GM19463 (cell line): ENCODE results near the gene RBM3.
A peak's percentile ranks its signal among the peaks of the same experiment; 100 is the strongest.
"Not testable (repeated sequence)": the region's sequence is repeated elsewhere in the genome, so short reads cannot be mapped to it uniquely, and the experiment has no call there.

Experiments used
- ATAC-seq: cut with Tn5 transposase; IDR thresholded peaks from one replicate; pipeline ENCODE4 v1.9.1; 2021; ENCODE audit warnings: mild to moderate bottlenecking, moderate library complexity; ENCODE audit not compliant: unreplicated experiment

Gene RBM3

DNA sequence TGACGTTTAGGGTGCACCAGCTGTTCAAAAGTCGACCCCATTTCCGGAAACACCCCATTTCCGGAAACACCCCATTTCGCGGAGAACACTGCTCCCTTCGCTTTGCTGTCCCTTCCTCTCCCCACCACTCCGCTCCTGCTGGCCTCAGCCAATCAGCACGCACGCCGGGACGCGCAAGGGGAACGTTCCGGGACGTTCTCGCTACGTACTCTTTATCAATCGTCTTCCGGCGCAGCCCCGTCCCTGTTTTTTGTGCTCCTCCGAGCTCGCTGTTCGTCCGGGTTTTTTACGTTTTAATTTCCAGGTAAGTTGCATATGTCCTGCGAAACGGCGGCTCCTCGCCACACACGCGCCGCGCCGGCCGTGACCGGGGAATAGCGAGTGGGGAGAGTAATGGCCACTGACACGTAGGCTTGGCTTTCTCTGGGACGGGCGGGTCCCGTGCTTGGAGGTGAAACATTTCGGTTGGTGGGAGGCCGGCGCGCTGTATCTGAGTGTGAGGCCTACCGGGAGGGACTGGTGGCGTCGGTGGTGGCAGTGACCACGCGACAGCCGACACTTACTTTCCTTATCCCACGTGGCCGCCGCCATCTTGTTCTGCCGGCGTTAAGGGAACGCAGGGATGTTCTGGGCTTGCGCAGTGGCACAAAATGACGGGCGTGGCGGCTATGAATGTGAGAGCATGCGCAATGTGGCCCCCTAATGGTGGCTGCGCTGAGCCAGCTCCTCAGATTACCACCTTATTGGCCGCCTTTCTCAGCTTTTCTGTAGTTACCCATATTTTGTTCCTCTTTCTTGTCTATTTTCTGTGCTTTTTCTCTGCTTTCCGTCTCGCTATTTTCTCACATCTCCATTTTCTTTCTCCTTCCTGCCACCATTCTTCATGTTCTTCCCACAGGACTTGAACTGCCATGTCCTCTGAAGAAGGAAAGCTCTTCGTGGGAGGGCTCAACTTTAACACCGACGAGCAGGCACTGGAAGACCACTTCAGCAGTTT lies at the start of gene RBM3:
RBM3 (plus strand) TSS at position 215 of the 997 bp plus-strand sequence; CDS start at position 912, 697 bp downstream.
- ATAC-seq: peak; percentile 82

DNA sequence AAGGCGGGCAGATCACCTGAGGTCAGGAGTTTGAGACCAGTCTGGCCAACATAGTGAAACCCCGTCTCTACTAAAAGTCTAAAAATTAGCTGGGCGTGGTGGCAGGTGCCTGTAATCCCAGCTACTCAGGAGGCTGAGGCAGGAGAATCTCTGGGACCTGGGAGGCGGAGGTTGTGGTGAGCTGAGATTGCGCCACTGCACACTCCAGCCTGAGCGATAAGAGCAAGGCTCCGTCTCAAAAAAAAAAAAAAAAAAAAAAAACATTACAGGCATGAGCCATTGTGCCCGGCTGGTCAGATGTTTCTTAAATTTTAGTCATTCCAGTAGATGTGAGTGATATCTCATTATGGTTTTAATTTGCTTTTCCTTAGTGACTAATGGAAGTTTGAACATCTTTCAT lies 48.4 kb upstream of the RBM3 start:
- not testable (repeated sequence) for ATAC-seq

DNA sequence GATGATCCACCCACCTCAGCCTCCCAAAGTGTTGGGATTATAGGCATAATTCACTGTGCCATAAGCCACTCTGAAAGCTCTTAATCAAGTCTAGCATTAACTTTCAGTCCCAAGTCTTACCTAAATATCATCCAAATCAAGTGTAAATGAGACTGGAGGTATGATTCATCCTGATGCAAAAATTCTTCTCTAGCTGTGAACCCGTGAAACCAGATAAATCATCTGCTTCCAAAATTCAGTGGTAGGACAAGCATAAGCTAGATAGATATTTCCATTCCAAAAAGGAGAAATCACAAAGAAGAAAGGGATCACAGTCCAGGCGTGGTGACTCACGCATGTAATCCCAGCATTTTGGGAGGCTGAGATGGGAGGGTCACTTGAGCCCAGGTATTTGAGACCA lies 43.5 kb upstream of the RBM3 start:
- no peak for ATAC-seq

DNA sequence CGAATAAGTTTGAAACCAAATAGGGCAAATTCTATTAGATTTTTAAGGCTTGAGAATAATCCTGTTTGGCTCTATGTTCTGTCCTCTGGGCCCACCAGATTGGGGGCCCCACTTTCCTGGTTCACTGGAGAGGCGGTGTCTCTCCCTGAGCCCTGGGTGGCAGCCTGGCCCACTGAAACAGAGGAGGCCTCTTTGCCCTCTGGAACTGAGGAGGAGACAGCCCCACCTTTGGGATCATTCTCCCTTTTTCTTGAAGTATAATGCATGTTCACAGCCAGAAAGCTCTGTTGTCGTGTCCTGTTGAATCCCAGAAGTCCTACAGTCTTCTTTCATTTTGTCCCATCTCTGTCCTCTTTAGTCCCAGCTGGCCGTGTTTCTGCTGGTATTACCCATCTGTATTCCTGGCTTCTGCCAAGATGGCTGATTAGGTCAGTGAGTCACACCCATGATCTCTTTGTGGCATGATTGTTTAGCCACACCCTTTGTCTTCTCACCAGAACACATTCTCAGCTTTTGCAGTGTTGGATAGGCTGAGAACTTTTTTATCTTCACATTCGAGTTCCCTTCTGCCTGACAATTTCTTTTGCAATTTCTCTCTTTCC lies 42.8 kb upstream of the RBM3 start:
- no peak for ATAC-seq

DNA sequence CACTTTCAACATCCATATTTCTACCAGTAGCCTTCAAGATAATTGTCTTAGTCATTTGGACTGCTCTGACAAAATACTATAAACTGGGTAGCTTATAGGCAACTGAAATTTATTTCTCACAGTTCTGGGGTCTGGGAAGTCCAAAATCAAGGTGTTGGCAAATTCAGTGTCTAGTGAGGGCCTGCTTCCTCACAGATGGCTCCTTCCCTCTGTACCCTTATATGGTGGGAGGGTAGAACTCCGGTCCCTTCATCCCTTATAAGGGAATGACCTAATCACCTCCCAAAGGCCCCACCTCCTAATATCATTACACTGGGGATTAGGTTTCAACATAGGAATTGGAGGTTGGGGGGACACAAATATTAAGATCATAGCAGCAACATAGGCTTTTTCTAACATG lies 42.1 kb upstream of the RBM3 start:
- ATAC-seq: no peak

DNA sequence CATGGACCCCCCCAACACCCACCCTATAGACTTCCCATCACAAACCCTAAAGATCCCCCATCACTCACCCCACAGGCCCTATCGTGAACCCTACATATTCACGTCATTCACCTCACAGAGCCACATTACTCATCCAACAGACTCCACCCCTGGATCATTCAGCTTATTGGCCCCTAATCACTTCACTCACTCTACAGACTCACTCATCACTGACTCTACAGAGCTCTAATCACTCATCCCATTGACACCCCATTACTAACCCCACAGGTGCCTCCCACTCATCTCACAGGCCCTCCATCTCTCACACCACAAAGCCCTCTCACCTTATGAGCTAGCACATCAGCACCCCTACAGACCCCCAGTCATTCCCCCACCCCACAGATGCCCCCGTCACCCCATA lies 41.1 kb upstream of the RBM3 start:
- ATAC-seq: no peak

DNA sequence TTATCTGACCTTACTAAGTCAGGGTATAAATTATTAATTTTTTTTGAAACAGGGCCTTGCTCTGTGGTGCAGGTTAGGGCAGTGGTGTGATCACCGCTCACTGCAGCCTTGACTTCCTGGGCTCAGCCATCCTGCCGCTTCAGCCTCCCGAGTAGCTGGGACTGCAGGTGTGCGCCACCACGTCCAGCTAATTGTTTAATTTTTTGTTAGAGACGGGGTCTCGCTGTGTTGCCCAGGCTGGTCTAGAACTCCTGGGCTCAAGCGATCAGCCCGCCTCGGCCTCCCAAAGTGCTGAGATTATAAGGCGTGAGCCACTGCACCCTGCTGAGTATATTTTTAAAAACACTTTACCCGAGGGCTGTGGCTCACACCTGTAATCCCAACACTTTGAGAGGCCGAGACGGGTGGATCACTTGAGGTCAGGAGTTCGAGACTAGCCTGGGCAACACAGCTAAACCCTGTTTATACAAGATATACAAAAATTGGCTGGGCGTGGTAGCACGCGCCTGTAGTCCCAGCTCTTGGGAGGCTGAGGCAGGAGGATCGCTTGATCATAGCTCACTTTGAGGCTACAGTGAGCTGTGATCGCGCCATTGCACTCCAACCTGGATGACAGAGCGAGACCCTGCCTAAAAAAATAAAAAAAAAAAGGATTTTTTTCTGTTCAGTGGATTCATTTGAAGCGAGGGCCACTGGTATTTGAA lies 35.5 kb upstream of the RBM3 start:
- no peak for ATAC-seq

DNA sequence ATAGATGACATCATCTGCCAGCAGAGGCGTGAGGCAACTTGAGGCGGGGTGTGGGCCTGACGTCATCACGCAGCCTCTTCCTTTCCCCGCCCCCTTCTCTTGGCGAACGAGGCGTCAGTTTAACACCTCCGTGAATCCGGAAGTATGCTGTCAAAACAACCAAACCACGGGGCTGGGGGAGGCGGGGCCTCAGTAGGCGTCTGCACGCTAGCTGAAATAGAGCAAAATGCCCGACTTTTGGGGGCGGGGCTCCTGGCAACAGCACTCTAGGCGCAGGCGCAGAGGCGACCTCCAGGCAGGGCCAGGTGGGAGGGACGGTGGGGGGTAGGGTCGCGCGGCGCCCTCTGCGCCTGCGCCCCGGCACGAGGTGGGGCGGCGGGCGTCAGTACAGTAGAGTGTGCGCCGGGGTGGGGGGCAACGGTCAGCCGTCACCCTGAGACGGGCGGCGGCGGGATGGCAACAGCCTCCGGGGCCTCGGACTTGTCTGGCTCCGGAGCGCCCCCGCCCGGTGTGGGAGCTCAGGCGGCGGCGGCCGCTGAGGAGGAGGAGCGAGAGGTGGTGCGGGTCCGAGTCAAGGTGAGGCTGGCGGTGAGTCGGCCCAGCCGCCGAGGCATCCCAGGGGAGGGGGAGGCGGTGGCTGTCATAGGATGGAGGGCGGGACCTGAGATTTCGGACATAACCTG lies 34.8 kb upstream of the RBM3 start, which contains the start of gene TBC1D25:
TBC1D25 (plus strand) TSS at position 370 of the 683 bp plus-strand sequence; CDS start at position 454, 84 bp downstream.
- ATAC-seq: peak; percentile 77

DNA sequence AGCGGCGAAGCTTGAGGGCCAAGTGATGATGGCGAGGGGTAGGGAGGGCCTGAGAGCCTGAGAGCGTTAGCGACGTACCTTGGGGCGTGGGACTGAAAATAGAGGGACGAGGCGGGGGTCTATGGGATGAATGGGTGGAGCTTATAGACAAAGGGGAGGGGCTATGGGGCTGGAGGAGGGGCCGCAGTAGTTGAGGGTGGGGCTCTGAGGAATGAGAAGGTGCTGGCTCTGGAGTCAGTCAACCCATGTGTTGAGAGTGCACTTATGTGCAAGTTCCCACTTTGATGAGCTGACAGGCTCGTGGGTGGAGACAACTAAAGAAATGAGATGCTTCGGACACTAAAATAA lies 34.3 kb upstream of the RBM3 start:
- ATAC-seq: peak; percentile 27

DNA sequence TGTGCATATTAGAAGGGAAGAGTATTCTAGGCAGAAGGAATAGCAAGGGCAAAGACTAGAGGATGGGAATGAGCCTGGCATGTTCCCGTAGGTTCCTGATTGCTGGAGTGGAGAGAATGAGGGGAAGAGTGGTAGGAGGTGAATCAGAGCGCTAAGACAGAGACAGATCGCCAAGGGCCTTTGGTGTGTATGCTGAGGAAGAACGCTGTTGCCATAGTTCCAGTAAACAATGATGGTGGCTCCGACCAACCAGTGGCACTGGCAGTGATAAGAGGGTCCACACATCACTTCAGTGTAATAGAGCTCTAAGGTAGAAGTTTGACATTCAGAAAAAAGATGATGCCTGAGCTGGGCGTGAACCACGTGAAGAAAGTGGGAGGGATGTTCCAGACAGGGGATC lies 33.8 kb upstream of the RBM3 start:
- ATAC-seq: no peak

DNA sequence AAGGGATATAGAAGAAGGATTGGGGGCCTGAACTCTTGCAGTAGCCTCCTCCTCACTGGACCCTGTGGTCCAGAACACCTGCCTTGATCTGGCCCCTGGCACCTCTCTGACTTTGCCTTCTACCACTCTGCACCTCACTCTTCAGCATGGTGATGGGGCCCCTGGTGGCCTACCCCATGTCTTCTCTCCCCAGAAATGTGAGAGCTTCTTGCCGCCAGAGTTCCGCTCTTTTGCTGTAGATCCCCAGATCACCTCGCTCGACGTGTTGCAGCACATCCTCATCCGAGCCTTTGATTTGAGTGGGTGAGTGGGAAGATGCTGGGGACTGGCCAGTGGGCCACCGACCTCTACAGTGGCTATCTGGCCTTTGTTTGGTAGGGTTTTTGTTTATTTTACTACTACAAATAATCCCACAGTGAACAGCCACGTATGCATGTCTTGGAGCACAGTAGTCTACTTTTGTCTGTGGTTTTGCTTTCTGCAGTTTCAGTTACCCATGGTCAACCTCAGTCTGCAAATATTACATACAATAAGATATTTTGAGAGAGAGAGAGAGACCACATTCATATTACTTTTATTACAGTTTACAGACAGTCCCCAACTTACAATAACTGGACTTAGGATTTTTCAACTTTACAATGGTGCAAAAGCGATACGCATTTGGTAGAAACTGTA lies 33.0 kb upstream of the RBM3 start:
- ATAC-seq: no peak

DNA sequence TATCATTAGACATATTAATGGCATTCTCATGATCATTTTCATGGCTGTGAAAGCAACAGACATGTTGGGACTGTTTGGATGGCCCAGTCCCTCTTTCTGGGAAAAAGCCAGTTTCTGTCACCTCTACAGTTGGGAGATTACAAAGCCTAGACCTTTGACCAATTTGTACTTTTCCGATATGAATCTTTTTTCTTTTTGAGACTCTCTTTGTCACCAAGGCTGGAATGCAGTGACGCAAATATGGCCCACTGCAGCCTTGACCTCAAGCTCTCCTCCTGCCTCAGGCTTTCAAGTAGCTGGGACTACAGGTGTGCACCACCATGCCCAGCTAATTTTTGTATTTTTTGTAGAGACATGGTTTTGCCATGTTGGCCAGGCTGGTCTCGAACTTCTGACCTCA lies 25.4 kb upstream of the RBM3 start:
- ATAC-seq: no peak

DNA sequence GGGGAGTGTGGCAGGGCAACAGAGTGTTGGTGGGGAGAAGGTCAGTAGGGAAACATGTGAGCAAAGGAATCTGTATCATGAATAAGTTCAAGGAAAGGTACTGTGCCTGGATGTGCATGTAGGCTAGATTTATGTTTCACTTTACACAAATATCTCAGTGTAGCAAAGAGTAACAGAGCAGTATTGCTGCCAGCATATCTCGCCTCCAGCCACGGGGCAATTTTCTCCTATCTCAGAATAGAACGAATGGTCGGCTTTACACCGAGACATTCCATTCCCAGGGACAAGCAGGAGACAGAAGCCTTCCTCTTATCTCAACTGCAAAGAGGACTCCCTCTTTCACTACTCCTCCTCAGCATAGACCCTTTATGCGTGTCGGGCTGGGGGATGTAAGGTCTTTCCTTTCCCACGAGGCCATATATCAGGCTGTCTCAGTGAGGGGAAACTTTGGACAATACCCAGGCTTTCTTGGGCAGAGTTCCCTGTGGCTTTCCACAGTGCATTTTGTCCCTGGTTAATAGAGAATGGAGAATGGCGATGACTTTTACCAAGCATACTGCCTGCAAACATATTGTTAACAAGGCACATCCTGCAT lies 18.5 kb upstream of the RBM3 start:
- ATAC-seq: not testable (repeated sequence)

DNA sequence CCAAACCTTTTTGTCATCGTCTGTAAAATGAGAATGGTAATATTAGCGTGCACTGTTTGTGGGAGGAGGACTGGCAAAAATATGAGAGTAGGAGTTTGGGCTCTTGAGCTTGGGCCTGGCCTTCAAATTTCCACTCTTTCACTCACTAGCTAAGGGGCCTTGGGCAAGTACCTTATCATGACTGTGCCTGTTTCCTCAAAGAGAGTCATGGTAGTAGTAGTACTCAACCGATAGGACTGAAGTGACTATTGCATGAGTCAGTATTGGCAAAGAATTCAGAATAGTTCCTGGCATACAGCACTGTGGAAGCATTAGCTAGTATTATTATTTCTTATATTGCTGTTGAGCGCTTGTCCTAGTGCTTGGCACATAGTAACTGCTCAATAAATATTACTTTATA lies 16.0 kb upstream of the RBM3 start:
- ATAC-seq: no peak

DNA sequence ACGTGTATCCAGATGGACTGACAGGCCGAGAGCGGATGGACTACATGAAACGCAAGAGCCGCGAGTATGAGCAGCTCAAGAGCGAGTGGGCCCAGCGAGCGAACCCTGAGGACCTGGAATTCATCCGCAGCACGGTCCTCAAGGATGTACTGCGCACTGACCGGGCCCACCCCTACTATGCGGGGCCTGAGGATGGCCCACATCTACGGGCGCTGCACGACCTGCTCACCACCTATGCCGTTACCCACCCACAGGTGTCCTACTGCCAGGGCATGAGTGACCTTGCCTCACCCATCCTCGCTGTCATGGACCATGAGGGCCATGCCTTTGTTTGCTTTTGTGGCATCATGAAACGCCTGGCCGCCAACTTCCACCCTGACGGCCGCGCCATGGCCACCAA lies 14.6 kb upstream of the RBM3 start:
- no peak for ATAC-seq

DNA sequence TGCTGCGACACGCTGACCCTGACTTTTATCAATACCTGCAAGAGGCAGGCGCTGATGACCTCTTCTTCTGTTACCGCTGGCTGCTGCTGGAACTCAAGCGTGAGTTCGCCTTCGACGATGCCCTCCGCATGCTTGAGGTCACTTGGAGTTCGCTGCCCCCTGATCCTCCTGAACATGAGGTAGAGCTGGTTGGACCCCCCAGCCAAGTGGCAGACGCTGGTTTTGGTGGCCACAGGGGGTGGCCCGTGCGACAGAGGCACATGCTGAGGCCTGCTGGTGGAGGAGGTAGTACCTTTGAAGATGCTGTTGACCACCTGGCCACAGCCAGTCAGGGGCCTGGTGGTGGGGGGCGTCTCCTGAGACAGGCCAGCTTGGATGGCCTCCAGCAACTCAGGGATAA lies 14.2 kb upstream of the RBM3 start:
- ATAC-seq: no peak

DNA sequence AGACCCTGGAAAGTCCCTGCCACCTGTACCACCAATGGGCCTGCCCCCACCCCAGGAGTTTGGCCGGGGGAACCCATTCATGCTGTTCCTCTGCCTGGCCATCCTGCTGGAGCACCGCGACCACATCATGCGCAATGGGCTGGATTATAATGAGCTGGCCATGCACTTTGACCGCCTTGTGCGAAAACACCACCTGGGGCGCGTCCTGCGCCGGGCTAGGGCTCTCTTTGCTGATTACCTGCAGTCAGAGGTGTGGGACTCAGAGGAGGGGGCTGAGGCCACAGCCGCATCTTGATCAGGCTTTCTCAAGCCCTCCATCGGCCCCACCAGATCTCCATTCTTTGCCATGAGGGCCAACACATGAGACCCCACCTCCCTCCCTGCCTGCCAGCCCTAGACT lies 13.6 kb upstream of the RBM3 start:
- ATAC-seq: no peak

DNA sequence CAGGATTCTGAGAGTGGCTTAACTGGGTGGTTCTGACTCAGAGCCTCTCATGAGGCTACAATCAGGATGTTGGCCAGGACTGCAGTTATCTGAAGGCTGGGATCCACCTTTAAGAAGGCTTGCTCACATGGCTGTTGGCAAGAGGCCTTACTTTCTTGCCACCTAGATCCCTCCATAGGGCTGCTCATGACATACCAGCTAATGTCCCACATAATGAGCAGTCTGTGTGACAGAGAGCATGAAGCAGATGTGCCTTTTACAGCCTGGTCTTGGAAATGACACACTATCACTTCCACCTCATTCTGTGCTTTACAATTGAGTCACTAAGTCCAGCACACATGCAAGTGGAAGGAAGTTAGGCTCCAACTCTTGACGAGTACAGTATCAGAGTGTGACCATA lies 4.3 kb upstream of the RBM3 start:
- ATAC-seq: peak; percentile 42

DNA sequence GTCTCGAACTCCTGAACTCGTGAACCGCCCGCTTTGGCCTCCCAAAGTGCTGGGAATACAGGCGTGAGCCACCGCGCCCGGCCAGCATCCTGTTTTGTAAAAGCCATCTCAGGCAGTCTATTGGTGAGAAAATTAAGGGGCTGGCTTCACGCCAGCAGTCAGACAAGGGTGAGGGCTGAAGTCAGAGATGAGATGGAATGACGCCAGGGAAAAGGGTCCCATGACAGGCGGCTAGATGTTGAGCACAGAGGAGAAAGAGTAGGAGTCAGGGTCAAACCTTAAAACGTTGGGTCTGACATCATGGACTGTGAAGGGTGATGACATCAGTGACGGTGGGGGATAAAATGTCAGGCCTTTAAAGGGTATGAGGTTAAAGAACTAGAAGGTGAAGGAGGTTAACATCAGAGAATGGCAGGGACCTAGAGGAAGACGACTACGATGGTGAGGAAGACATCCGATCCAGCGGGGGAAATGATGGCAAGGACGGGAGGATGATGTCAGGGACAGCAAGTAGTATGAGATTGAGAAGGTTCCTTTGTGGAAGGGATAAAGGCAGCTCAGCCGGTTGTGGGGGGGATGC lies 504 bp upstream of the RBM3 start:
- ATAC-seq: no peak

DNA sequence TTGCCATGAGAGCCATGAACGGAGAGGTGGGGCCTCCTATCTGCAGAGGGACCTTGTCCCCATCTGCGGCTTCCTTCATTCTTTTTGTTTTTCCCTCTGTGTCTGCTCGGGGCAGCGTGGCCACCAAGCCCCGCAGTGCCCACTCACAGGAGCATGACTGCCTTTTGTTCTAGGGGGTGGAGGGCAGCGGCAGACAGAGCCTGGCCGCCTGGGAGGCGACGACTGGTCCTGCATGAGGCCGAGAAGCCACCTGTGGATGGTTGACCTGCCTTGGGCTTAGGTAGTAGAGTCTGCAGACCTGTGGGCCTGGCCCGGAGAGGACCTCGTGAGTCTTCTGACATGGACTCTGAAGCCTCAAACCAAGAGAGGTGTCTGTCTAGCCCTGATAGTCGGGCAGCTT lies 1.4 kb downstream of the RBM3 start:
- no peak for ATAC-seq
